Ishikawa (cell line): ENCODE data around the gene PCP4L1.
A peak's percentile ranks its signal among the peaks of the same experiment; 100 is the strongest.

Experiments
- CEBPB ChIP-seq: IDR thresholded peaks from 2 replicates; pipeline ENCODE4 v1.6.1; 2012
- CREB1 ChIP-seq: IDR thresholded peaks from 2 replicates; pipeline ENCODE4 v1.6.1; 2012; ENCODE audit warnings: low read depth
- EGR1 ChIP-seq: IDR thresholded peaks from 2 replicates; pipeline ENCODE4 v1.6.1; 2012
- EP300 ChIP-seq: IDR thresholded peaks from 2 replicates; pipeline ENCODE4 v1.6.1; 2012; ENCODE audit warnings: borderline replicate concordance
- FOXM1 ChIP-seq: IDR thresholded peaks from 2 replicates; pipeline ENCODE4 v1.6.1; 2012; ENCODE audit warnings: low read depth, borderline replicate concordance
- MAX ChIP-seq: IDR thresholded peaks from 2 replicates; pipeline ENCODE4 v1.6.1; 2012
- NFIC ChIP-seq: IDR thresholded peaks from 2 replicates; pipeline ENCODE4 v1.6.1; 2012
- RAD21 ChIP-seq: IDR thresholded peaks from 2 replicates; pipeline ENCODE4 v1.6.1; 2012; ENCODE audit warnings: low read depth
- REST ChIP-seq: IDR thresholded peaks from 2 replicates; pipeline ENCODE4 v1.6.1; 2012; ENCODE audit warnings: low read depth, mild to moderate bottlenecking
- TAF1 ChIP-seq: IDR thresholded peaks from 2 replicates; pipeline ENCODE4 v1.6.1; 2012; ENCODE audit warnings: low read depth, mild to moderate bottlenecking
- TCF12 ChIP-seq: IDR thresholded peaks from 2 replicates; pipeline ENCODE4 v1.6.1; 2012; ENCODE audit warnings: low read depth
- TEAD4 ChIP-seq: IDR thresholded peaks from 2 replicates; pipeline ENCODE4 v1.6.1; 2012
- USF1 ChIP-seq: IDR thresholded peaks from 2 replicates; pipeline ENCODE4 v1.6.1; 2012
- YY1 ChIP-seq: IDR thresholded peaks from 2 replicates; pipeline ENCODE4 v1.6.1; 2012; ENCODE audit warnings: low read depth
- ZBTB7A ChIP-seq: IDR thresholded peaks from 2 replicates; pipeline ENCODE4 v1.6.1; 2012; ENCODE audit warnings: low read depth

The PCP4L1 gene

GRCh38 chr1:161229896-161230295, 28.6 kb upstream of the PCP4L1 start:
- TF ChIP-seq RAD21 (peak; percentile 12; the same call in 1 of the 2 replicates), FOXM1 (no peak)

- no peak for TF ChIP-seq EP300
- no peak for TF ChIP-seq REST
- TF ChIP-seq EGR1, result no peak
- no peak for TF ChIP-seq CREB1
- no peak for TF ChIP-seq YY1
- no peak for TF ChIP-seq TEAD4
- TF ChIP-seq ZBTB7A, result no peak
Observed at GRCh38 chr1:161230762-161231161, 27.8 kb upstream of the PCP4L1 start.

GRCh38 chr1:161233102-161233501, 25.4 kb upstream of the PCP4L1 start:
- TF ChIP-seq EGR1 (no peak), RAD21 (no peak), FOXM1 (no peak), MAX (no peak), USF1 (no peak), EP300 (no peak), NFIC (no peak)

GRCh38 chr1:161235957-161236775, 22.4 kb upstream of the PCP4L1 start:
- TF ChIP-seq CEBPB, result no peak
- no peak for TF ChIP-seq TAF1
- TF ChIP-seq TEAD4, result no peak
- TF ChIP-seq FOXM1, result no peak
- no peak for TF ChIP-seq MAX
- TF ChIP-seq REST, result no peak
- TF ChIP-seq CREB1, result no peak
- TF ChIP-seq TCF12, result no peak
- TF ChIP-seq YY1, result no peak
- no peak for TF ChIP-seq EGR1
- TF ChIP-seq NFIC, result no peak
- no peak for TF ChIP-seq ZBTB7A
- TF ChIP-seq RAD21, result no peak
- TF ChIP-seq USF1, result no peak

- TF ChIP-seq EGR1, result no peak
- TF ChIP-seq EP300, result no peak
- TF ChIP-seq REST, result no peak
Observed at GRCh38 chr1:161238039-161238473, 20.5 kb upstream of the PCP4L1 start, which contains the start of gene NR1I3. Gene NR1I3 (minus strand): TSS chr1:161238203. CDS start chr1:161236565, 1,638 bp downstream.
